H9 (cell line): ENCODE data around the gene HOXC12. TPM values are rescaled to one million over a fixed set of nuclear protein-coding genes. Genes with fewer than 3 reads are reported as not detected.

ENCODE experiments used
- DNase-seq: peaks from one replicate; pipeline ENCODE4 v3.0.0-alpha.2; 2017
- H2AFZ ChIP-seq: one replicate; pipeline ENCODE4 v1.6.1; 2013; ENCODE audit warnings: mild to moderate bottlenecking, low read length, control low read depth, moderate library complexity
- H2AK5ac ChIP-seq: 2 replicates; pipeline ENCODE4 v1.6.1; 2013; ENCODE audit warnings: low read length, control low read depth, mixed read lengths; ENCODE audit not compliant: insufficient read length
- H2BK120ac ChIP-seq: one replicate; pipeline ENCODE4 v1.6.1; 2013; ENCODE audit warnings: low read depth, mild to moderate bottlenecking, low read length, control low read depth, inconsistent platforms; ENCODE audit not compliant: poor library complexity, severe bottlenecking
- H2BK12ac ChIP-seq: 2 replicates; pipeline ENCODE4 v1.6.1; 2013; ENCODE audit warnings: low read length, control low read depth, mixed read lengths, low read depth; ENCODE audit not compliant: insufficient read length
- H2BK15ac ChIP-seq: 2 replicates; pipeline ENCODE4 v1.6.1; 2013; ENCODE audit warnings: low read depth, low read length, control low read depth
- H2BK20ac ChIP-seq: one replicate; pipeline ENCODE4 v1.6.1; 2013; ENCODE audit warnings: low read depth, mild to moderate bottlenecking, low read length, control low read depth, inconsistent platforms; ENCODE audit not compliant: poor library complexity, severe bottlenecking
- H2BK5ac ChIP-seq: 2 replicates; pipeline ENCODE4 v1.6.1; 2013; ENCODE audit warnings: low read length, control low read depth, mixed read lengths; ENCODE audit not compliant: insufficient read length
- H3K14ac ChIP-seq: 2 replicates; pipeline ENCODE4 v1.6.1; 2013; ENCODE audit warnings: low read length, control low read depth; ENCODE audit not compliant: insufficient read depth
- H3K18ac ChIP-seq: 2 replicates; pipeline ENCODE4 v1.6.1; 2013; ENCODE audit warnings: low read depth, mild to moderate bottlenecking, mixed read lengths, low read length, control low read depth; ENCODE audit not compliant: insufficient read length
- H3K23ac ChIP-seq: 2 replicates; pipeline ENCODE4 v1.6.1; 2013; ENCODE audit warnings: low read length, control low read depth, mixed read lengths, low read depth; ENCODE audit not compliant: insufficient read length
- H3K23me2 ChIP-seq: 2 replicates; pipeline ENCODE4 v1.6.1; 2013; ENCODE audit warnings: low read depth, mild to moderate bottlenecking, mixed read lengths, low read length, control low read depth; ENCODE audit not compliant: insufficient read length, poor library complexity, severe bottlenecking
- H3K27ac ChIP-seq: 2 replicates; pipeline ENCODE4 v1.5.1; 2013; ENCODE audit warnings: low read length, control low read depth, mixed read lengths, low read depth; ENCODE audit not compliant: insufficient read length
- H3K27me3 ChIP-seq: 2 replicates; pipeline ENCODE4 v1.6.1; 2013; ENCODE audit warnings: low read length, control low read depth, inconsistent platforms; ENCODE audit not compliant: insufficient read depth
- H3K4ac ChIP-seq: 2 replicates; pipeline ENCODE4 v1.6.1; 2013; ENCODE audit warnings: low read depth, mild to moderate bottlenecking, control low read depth, inconsistent platforms, low read length, moderate library complexity
- H3K4me1 ChIP-seq: 2 replicates; pipeline ENCODE4 v1.6.1; 2013; ENCODE audit warnings: low read length, control low read depth, inconsistent platforms; ENCODE audit not compliant: insufficient read depth
- H3K4me2 ChIP-seq: 2 replicates; pipeline ENCODE4 v1.6.1; 2013; ENCODE audit warnings: low read length, control low read depth, mixed read lengths; ENCODE audit not compliant: insufficient read length, insufficient read depth
- H3K56ac ChIP-seq: 2 replicates; pipeline ENCODE4 v1.6.1; 2013; ENCODE audit warnings: low read depth, mild to moderate bottlenecking, mixed read lengths, low read length, control low read depth; ENCODE audit not compliant: insufficient read length
- H3K79me1 ChIP-seq: 2 replicates; pipeline ENCODE4 v1.6.1; 2013; ENCODE audit warnings: low read depth, mild to moderate bottlenecking, moderate library complexity, low read length, control low read depth, inconsistent platforms; ENCODE audit not compliant: insufficient read depth, poor library complexity, severe bottlenecking
- H3K79me2 ChIP-seq: 2 replicates; pipeline ENCODE4 v1.6.1; 2013; ENCODE audit warnings: low read length, control low read depth, inconsistent platforms; ENCODE audit not compliant: insufficient read depth
- H3K9ac ChIP-seq: 2 replicates; pipeline ENCODE4 v1.6.1; 2013; ENCODE audit warnings: low read length, control low read depth, mixed read lengths; ENCODE audit not compliant: insufficient read length; ENCODE audit errors: extremely low read depth
- H3K9me3 ChIP-seq: one replicate; pipeline ENCODE4 v1.6.1; 2013; ENCODE audit warnings: low read depth, low read length, inconsistent platforms; ENCODE audit not compliant: control insufficient read depth
- H3T11ph ChIP-seq: one replicate; pipeline ENCODE4 v1.6.1; 2013; ENCODE audit warnings: mild to moderate bottlenecking, low read length, control low read depth, inconsistent platforms
- H4K20me1 ChIP-seq: one replicate; pipeline ENCODE4 v1.6.1; 2013; ENCODE audit not compliant: control insufficient read depth, insufficient read length, insufficient read depth
- H4K5ac ChIP-seq: 2 replicates; pipeline ENCODE4 v1.6.1; 2013; ENCODE audit warnings: low read depth, mild to moderate bottlenecking, mixed read lengths, low read length, control low read depth; ENCODE audit not compliant: insufficient read length
- H4K8ac ChIP-seq: replicated peaks from 2 replicates; pipeline ENCODE4 v1.6.1; 2013; ENCODE audit warnings: low read length, control low read depth, mixed read lengths, low read depth; ENCODE audit not compliant: insufficient read length
- H4K91ac ChIP-seq: 2 replicates; pipeline ENCODE4 v1.6.1; 2013; ENCODE audit warnings: low read depth, mild to moderate bottlenecking, moderate library complexity, mixed read lengths, low read length, control low read depth; ENCODE audit not compliant: insufficient read length
- H3K27ac Mint-ChIP-seq, 3 experiments: 2 replicates in 2 of 3; 3 replicates in 1 of 3; pipeline ENCODE4 v1.8.0; 2020 to 2021; ENCODE audit warnings: mixed read lengths in 3 of 3, mild to moderate bottlenecking in 1 of 3, moderate library complexity in 1 of 3
- H3K27me3 Mint-ChIP-seq: 2 replicates; pipeline ENCODE4 v1.8.0; 2021; ENCODE audit warnings: low read depth, mild to moderate bottlenecking, moderate library complexity, mixed read lengths
- H3K36me3 Mint-ChIP-seq, 3 experiments: 2 replicates in 2 of 3; 3 replicates in 1 of 3; pipeline ENCODE4 v1.8.0; 2020 to 2021; ENCODE audit warnings: low read depth in 3 of 3, mixed read lengths in 3 of 3; ENCODE audit not compliant: insufficient read depth in 1 of 3
- H3K4me1 Mint-ChIP-seq, 2 experiments: 2 replicates each; pipeline ENCODE4 v1.8.0; 2020; ENCODE audit warnings: mixed read lengths in 2 of 2
- H3K4me3 Mint-ChIP-seq, 2 experiments: 2 replicates in 1 of 2; 3 replicates in 1 of 2; pipeline ENCODE4 v1.8.0; 2020 to 2021; ENCODE audit warnings: mild to moderate bottlenecking in 2 of 2, mixed read lengths in 2 of 2, moderate library complexity in 1 of 2
- H3K9me3 Mint-ChIP-seq, 2 experiments: 2 replicates in 1 of 2; 3 replicates in 1 of 2; pipeline ENCODE4 v1.8.0; 2020; ENCODE audit warnings: mild to moderate bottlenecking in 2 of 2, mixed read lengths in 2 of 2, moderate library complexity in 1 of 2
- CTCF ChIP-seq: fragments of 200-600 bp; sonication (generic); conservative IDR thresholded peaks from 3 replicates; pipeline ENCODE4 v1.8.0; 2021; ENCODE audit warnings: antibody characterized with exemption, mild to moderate bottlenecking
- WGBS: extraction: QIAGEN DNeasy Blood & Tissue Kit; methylation state at CpG from one replicate; pipeline ENCODE4 v1.1.7; 2013; ENCODE audit warnings: missing lambda C conversion rate, low lambda C conversion rate, mixed read lengths; ENCODE audit not compliant: insufficient read length; ENCODE audit errors: extremely low coverage; 5-methylcytosine and 5-hydroxymethylcytosine counted together
- total RNA-seq: library from RNA; stranded (reverse); gene quantifications from 2 replicates; pipeline ENCODE4 v1.2.1, GENCODE V29; 2021

Gene HOXC12
- total RNA-seq, 1 experiment from 2014 or later: not detected

GRCh38 chr12:53983568-53983949, 28.9 kb downstream of the HOXC12 start:
- H3K9me3 ChIP-seq: no peaks in the 10 kb centered on the region
- H3K27ac ChIP-seq: no peak overlapping the region
- H3K23me2 ChIP-seq: no peaks in the 10 kb centered on the region
- no peaks in the 10 kb centered on the region for H3K79me2 ChIP-seq
- H3K9ac ChIP-seq: no peak overlapping the region
- no peak overlapping the region for H3K4me2 ChIP-seq
- H2BK20ac ChIP-seq: no peak overlapping the region
- H4K5ac ChIP-seq: no peak overlapping the region
- H4K20me1 ChIP-seq: no peaks in the 10 kb centered on the region
- no CpG with 5 or more reads among the region's 17 CpGs for WGBS
- H3K9me3 Mint-ChIP-seq: peaks cover 7 to 14% of the 10 kb centered on the region in 2 experiments; a peak in 4 of 5 replicates
- no peak overlapping the region for H3K27ac Mint-ChIP-seq
- H3K36me3 Mint-ChIP-seq: no peaks in the 10 kb centered on the region; a peak in 2 of 7 replicates
- H2AK5ac ChIP-seq: no peak overlapping the region
- H3K4me1 ChIP-seq: no peaks in the 10 kb centered on the region
- DNase-seq: no peak
- peaks cover 100% of the 10 kb centered on the region for H3K27me3 Mint-ChIP-seq
- no peak overlapping the region for H3K4me3 Mint-ChIP-seq
- H3K4ac ChIP-seq: no peak overlapping the region
- no peaks in the 10 kb centered on the region for H3K79me1 ChIP-seq
- no peak overlapping the region for H2BK12ac ChIP-seq
- H2BK15ac ChIP-seq: no peak overlapping the region
- no peak for TF ChIP-seq CTCF
- no peak overlapping the region for H4K91ac ChIP-seq
- H2BK5ac ChIP-seq: no peak overlapping the region
- no peak overlapping the region for H3K56ac ChIP-seq
- H3K27me3 ChIP-seq: peaks cover 94% of the 10 kb centered on the region
- H3K14ac ChIP-seq: no peak overlapping the region
- H3K4me1 Mint-ChIP-seq: peaks cover 3 to 10% of the 10 kb centered on the region in 2 experiments; a peak in 2 of 4 replicates
- no peak overlapping the region for H3K18ac ChIP-seq
- no peak overlapping the region for H2AFZ ChIP-seq
- no peak overlapping the region for H2BK120ac ChIP-seq
- no peak overlapping the region for H4K8ac ChIP-seq
- H3T11ph ChIP-seq: no peak overlapping the region
- H3K23ac ChIP-seq: no peak overlapping the region
